ENCODE results near the gene CAP1. TPM values are rescaled to one million over a fixed set of nuclear protein-coding genes. Genes with fewer than 3 reads are reported as not detected.

CAP1 gene
- total and polyA plus RNA-seq, 9 of the 15 experiments (the other 6 are each of a cell fraction or from before 2014, with no cell fraction given): 230 to 658 (median 281) TPM

DNA sequence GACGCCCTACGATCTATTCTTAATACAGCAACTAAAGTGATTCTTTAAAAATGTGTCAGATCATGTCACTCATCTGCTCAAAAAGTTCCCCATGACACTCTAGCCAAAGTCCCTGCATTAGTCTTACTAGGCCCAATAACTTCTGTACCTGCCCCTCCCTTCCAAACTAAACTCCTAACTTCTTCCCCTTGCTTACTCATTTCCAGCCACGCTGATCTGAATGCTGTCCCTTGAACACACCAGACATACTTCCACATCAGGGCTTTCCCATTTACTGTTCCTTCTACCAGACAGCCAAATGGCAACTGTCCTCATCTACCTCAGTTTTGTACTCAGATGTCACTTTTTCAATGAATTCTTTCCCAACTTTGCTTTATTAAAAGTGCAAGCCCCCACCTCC is 55.3 kb downstream of the CAP1 start (continued):
- no peak for TF ChIP-seq COPS2 (conservative IDR thresholded peaks at IDR 0.05)
- no peak for TF ChIP-seq ZNF436 (CRISPR knock-in tag; IDR thresholded peaks at IDR 0.05)
- TF ChIP-seq, protein P1, sequence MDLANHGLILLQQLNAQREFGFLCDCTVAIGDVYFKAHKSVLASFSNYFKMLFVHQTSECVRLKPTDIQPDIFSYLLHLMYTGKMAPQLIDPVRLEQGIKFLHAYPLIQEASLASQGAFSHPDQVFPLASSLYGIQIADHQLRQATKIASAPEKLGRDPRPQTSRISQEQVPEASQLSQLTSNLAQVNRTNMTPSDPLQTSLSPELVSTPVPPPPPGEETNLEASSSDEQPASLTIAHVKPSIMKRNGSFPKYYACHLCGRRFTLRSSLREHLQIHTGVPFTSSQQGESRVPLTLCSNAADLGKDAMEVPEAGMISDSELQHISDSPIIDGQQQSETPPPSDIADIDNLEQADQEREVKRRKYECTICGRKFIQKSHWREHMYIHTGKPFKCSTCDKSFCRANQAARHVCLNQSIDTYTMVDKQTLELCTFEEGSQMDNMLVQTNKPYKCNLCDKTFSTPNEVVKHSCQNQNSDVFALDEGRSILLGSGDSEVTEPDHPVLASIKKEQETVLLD (IDR thresholded peaks at IDR 0.05): no peak
- TF ChIP-seq, protein P2, sequence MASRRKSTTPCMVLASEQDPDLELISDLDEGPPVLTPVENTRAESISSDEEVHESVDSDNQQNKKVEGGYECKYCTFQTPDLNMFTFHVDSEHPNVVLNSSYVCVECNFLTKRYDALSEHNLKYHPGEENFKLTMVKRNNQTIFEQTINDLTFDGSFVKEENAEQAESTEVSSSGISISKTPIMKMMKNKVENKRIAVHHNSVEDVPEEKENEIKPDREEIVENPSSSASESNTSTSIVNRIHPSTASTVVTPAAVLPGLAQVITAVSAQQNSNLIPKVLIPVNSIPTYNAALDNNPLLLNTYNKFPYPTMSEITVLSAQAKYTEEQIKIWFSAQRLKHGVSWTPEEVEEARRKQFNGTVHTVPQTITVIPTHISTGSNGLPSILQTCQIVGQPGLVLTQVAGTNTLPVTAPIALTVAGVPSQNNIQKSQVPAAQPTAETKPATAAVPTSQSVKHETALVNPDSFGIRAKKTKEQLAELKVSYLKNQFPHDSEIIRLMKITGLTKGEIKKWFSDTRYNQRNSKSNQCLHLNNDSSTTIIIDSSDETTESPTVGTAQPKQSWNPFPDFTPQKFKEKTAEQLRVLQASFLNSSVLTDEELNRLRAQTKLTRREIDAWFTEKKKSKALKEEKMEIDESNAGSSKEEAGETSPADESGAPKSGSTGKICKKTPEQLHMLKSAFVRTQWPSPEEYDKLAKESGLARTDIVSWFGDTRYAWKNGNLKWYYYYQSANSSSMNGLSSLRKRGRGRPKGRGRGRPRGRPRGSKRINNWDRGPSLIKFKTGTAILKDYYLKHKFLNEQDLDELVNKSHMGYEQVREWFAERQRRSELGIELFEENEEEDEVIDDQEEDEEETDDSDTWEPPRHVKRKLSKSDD (conservative IDR thresholded peaks at IDR 0.05; ENCODE audit: low read length): no peak
- no peak for TF ChIP-seq ZNF584 (CRISPR knock-in tag; IDR thresholded peaks at IDR 0.05; ENCODE audit: low read depth)
- no peak for TF ChIP-seq HSF4 (CRISPR knock-in tag; IDR thresholded peaks at IDR 0.05; ENCODE audit: borderline replicate concordance)
- TF ChIP-seq GATAD2B (IDR thresholded peaks at IDR 0.05; ENCODE audit: borderline replicate concordance): no peak
- TF ChIP-seq MAZ (CRISPR knock-in tag; conservative IDR thresholded peaks at IDR 0.05 in 1 of 2, IDR thresholded peaks at IDR 0.05 in 1 of 2): no peak
- TF ChIP-seq, protein P3, sequence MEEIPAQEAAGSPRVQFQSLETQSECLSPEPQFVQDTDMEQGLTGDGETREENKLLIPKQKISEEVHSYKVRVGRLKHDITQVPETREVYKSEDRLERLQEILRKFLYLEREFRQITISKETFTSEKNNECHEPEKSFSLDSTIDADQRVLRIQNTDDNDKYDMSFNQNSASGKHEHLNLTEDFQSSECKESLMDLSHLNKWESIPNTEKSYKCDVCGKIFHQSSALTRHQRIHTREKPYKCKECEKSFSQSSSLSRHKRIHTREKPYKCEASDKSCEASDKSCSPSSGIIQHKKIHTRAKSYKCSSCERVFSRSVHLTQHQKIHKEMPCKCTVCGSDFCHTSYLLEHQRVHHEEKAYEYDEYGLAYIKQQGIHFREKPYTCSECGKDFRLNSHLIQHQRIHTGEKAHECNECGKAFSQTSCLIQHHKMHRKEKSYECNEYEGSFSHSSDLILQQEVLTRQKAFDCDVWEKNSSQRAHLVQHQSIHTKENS (CRISPR knock-in tag; IDR thresholded peaks at IDR 0.05): no peak
- no peak for TF ChIP-seq SETDB1 (IDR thresholded peaks at IDR 0.05; ENCODE audit: low read length)
- TF ChIP-seq, protein P4, sequence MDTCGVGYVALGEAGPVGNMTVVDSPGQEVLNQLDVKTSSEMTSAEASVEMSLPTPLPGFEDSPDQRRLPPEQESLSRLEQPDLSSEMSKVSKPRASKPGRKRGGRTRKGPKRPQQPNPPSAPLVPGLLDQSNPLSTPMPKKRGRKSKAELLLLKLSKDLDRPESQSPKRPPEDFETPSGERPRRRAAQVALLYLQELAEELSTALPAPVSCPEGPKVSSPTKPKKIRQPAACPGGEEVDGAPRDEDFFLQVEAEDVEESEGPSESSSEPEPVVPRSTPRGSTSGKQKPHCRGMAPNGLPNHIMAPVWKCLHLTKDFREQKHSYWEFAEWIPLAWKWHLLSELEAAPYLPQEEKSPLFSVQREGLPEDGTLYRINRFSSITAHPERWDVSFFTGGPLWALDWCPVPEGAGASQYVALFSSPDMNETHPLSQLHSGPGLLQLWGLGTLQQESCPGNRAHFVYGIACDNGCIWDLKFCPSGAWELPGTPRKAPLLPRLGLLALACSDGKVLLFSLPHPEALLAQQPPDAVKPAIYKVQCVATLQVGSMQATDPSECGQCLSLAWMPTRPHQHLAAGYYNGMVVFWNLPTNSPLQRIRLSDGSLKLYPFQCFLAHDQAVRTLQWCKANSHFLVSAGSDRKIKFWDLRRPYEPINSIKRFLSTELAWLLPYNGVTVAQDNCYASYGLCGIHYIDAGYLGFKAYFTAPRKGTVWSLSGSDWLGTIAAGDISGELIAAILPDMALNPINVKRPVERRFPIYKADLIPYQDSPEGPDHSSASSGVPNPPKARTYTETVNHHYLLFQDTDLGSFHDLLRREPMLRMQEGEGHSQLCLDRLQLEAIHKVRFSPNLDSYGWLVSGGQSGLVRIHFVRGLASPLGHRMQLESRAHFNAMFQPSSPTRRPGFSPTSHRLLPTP (IDR thresholded peaks at IDR 0.05; ENCODE audit: borderline replicate concordance, extremely low read depth, insufficient read length): no peak
- TF ChIP-seq FOXA3 (CRISPR knock-in tag; conservative IDR thresholded peaks at IDR 0.05 in 1 of 2, IDR thresholded peaks at IDR 0.05 in 1 of 2): no peak
- no peak for TF ChIP-seq NCOR1 (IDR thresholded peaks at IDR 0.05)
- no peak for TF ChIP-seq ZNF431 (CRISPR knock-in tag; IDR thresholded peaks at IDR 0.05)
- TF ChIP-seq, protein P5, sequence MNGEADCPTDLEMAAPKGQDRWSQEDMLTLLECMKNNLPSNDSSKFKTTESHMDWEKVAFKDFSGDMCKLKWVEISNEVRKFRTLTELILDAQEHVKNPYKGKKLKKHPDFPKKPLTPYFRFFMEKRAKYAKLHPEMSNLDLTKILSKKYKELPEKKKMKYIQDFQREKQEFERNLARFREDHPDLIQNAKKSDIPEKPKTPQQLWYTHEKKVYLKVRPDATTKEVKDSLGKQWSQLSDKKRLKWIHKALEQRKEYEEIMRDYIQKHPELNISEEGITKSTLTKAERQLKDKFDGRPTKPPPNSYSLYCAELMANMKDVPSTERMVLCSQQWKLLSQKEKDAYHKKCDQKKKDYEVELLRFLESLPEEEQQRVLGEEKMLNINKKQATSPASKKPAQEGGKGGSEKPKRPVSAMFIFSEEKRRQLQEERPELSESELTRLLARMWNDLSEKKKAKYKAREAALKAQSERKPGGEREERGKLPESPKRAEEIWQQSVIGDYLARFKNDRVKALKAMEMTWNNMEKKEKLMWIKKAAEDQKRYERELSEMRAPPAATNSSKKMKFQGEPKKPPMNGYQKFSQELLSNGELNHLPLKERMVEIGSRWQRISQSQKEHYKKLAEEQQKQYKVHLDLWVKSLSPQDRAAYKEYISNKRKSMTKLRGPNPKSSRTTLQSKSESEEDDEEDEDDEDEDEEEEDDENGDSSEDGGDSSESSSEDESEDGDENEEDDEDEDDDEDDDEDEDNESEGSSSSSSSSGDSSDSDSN (IDR thresholded peaks at IDR 0.05; ENCODE audit: borderline replicate concordance in 1 of 2, low read depth in 2 of 2, low read length in 2 of 2): no peak
